ENCODE data around the gene KRTAP12-3. TPM values are rescaled to one million over a fixed set of nuclear protein-coding genes. Genes with fewer than 3 reads are reported as not detected.
"Not testable (repeated sequence)": the region's sequence is repeated elsewhere in the genome, so short reads cannot be mapped to it uniquely, and the experiment has no call there.

The KRTAP12-3 gene
- total and polyA plus RNA-seq, 2 donors (not counting 1 experiment from before 2014, with no cell fraction given), result not detected

DNA sequence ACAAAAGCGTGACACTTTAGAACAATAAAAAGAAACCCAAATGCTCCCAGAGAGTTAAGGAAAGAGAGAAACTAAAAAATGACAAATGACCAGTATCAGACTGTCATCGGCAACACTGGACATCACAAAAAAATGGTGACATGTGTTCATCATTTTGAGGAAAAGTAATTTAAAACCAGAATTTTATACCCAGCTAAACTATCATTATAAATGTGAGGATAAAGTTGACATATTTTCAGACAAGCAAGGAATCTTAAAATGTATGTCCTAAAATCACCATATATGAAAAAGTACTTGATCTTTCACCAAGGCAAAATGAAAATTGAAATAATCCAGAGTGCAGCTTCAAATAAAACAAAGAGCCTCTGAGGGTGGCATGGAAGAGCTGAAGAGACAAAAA is 12.9 kb upstream of the KRTAP12-3 start:
- Histone ChIP-seq H3K36me3 (ENCODE audit: control insufficient read depth, insufficient read depth, low read length) (no peaks in the 10 kb centered on the region), H3K9me3 (ENCODE audit: control insufficient read depth, insufficient read depth, low read depth, low read length) (no peaks in the 10 kb centered on the region), H2AFZ (ENCODE audit: low read length) (no peak overlapping the region), H3K4me1 (ENCODE audit: control insufficient read depth, extremely low read depth, insufficient read depth, low read length) (no peaks in the 10 kb centered on the region), H3K79me2 (ENCODE audit: control insufficient read depth, insufficient read depth, low read length) (no peaks in the 10 kb centered on the region), H3K27me3 (ENCODE audit: control insufficient read depth, insufficient read depth, low read length) (no peaks in the 10 kb centered on the region), H4K20me1 (ENCODE audit: control insufficient read depth, extremely low read depth, insufficient read depth, low read length) (no peaks in the 10 kb centered on the region), H3K27ac (ENCODE audit: insufficient read depth, low read length) (no peak overlapping the region), H3K4me3 (replicated peaks in 1 of 4; ENCODE audit: control extremely low read depth in 1 of 4, insufficient read depth in 1 of 4, low read depth in 3 of 4, low read length in 4 of 4) (no peak overlapping the region), H3K4me2 (ENCODE audit: extremely low read depth, insufficient read depth, low read length) (no peak overlapping the region), H3K9ac (ENCODE audit: insufficient read depth, low read length) (no peak overlapping the region)
- TF ChIP-seq, protein P1, sequence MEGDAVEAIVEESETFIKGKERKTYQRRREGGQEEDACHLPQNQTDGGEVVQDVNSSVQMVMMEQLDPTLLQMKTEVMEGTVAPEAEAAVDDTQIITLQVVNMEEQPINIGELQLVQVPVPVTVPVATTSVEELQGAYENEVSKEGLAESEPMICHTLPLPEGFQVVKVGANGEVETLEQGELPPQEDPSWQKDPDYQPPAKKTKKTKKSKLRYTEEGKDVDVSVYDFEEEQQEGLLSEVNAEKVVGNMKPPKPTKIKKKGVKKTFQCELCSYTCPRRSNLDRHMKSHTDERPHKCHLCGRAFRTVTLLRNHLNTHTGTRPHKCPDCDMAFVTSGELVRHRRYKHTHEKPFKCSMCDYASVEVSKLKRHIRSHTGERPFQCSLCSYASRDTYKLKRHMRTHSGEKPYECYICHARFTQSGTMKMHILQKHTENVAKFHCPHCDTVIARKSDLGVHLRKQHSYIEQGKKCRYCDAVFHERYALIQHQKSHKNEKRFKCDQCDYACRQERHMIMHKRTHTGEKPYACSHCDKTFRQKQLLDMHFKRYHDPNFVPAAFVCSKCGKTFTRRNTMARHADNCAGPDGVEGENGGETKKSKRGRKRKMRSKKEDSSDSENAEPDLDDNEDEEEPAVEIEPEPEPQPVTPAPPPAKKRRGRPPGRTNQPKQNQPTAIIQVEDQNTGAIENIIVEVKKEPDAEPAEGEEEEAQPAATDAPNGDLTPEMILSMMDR (conservative IDR thresholded peaks at IDR 0.05 in 1 of 2, IDR thresholded peaks at IDR 0.05 in 1 of 2; ENCODE audit: low read depth in 1 of 2, low read length in 2 of 2), result no peak
- no peak for TF ChIP-seq EZH2 (IDR thresholded peaks at IDR 0.05; ENCODE audit: low read length, missing control alignments)
- no peak for DNase-seq (ENCODE audit: low read depth in 2 of 2)

DNA sequence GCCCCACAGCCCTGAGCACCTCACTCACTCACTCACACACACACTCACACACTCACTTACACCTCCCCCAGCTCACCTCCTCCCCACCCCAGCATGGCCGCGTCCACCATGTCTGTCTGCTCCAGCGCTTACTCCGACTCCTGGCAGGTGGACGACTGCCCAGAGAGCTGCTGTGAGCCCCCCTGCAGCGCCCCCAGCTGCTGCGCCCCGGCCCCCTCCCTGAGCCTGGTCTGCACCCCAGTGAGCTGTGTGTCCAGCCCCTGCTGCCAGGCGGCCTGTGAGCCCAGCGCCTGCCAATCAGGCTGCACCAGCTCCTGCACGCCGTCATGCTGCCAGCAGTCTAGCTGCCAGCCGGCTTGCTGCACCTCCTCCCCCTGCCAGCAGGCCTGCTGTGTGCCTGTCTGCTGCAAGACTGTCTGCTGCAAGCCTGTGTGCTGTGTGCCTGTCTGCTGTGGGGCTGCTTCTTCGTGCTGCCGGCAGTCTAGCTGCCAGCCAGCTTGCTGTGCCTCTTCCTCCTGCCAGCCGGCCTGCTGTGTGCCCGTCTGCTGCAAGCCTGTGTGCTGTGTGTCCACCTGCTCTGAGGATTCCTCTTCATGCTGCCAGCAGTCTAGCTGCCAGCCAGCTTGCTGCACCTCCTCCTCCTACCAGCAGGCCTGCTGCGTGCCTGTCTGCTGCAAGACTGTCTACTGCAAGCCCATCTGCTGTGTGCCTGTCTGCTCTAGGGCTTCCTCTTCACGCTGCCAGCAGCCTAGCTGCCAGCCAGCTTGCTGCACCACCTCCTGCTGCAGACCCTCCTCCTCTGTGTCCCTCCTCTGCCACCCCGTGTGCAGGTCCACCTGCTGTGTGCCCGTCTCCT is 11.1 kb upstream of the KRTAP12-3 start, which contains the start of gene KRTAP10-11:
KRTAP10-11 (plus strand) TSS at position 49 of the 856 bp plus-strand sequence; CDS start at position 94, 45 bp downstream.
- H2AFZ ChIP-seq (ENCODE audit: low read length); H4K20me1 ChIP-seq (ENCODE audit: control insufficient read depth, extremely low read depth, insufficient read depth, low read length); DNase-seq (ENCODE audit: low read depth in 2 of 2); H3K27me3 ChIP-seq (ENCODE audit: control insufficient read depth, insufficient read depth, low read length); H3K9ac ChIP-seq (ENCODE audit: insufficient read depth, low read length); H3K27ac ChIP-seq (ENCODE audit: insufficient read depth, low read length); H3K4me3 ChIP-seq (replicated peaks in 1 of 4; ENCODE audit: control extremely low read depth in 1 of 4, insufficient read depth in 1 of 4, low read depth in 3 of 4, low read length in 4 of 4); H3K79me2 ChIP-seq (ENCODE audit: control insufficient read depth, insufficient read depth, low read length); H3K36me3 ChIP-seq (ENCODE audit: control insufficient read depth, insufficient read depth, low read length); H3K4me2 ChIP-seq (ENCODE audit: extremely low read depth, insufficient read depth, low read length); H3K4me1 ChIP-seq (ENCODE audit: control insufficient read depth, extremely low read depth, insufficient read depth, low read length); H3K9me3 ChIP-seq (ENCODE audit: control insufficient read depth, insufficient read depth, low read depth, low read length): not testable (repeated sequence)

DNA sequence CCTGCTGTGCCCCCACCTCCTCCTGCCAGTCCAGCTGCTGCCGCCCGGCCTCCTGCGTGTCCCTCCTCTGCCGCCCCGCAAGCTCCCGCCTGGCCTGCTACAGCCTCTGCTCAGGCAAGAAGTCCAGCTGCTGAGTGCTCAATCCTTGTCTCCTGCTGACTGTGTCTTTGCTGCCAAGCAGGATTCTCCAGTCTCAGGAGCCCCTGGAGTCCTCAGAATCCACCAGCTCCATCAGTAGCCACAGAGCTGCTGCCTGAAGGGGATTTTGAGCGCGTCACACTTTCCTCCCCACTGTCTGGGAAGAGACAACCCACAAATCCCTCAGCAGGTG is 10.5 kb upstream of the KRTAP12-3 start:
- no peaks in the 10 kb centered on the region for H3K9me3 ChIP-seq (ENCODE audit: control insufficient read depth, insufficient read depth, low read depth, low read length)
- H3K4me1 ChIP-seq (ENCODE audit: control insufficient read depth, extremely low read depth, insufficient read depth, low read length), result no peaks in the 10 kb centered on the region
- H4K20me1 ChIP-seq (ENCODE audit: control insufficient read depth, extremely low read depth, insufficient read depth, low read length), result no peaks in the 10 kb centered on the region
- no peak for TF ChIP-seq EZH2 (IDR thresholded peaks at IDR 0.05; ENCODE audit: low read length, missing control alignments)
- TF ChIP-seq, protein P1 (conservative IDR thresholded peaks at IDR 0.05 in 1 of 2, IDR thresholded peaks at IDR 0.05 in 1 of 2; ENCODE audit: low read depth in 1 of 2, low read length in 2 of 2), result no peak
- no peak overlapping the region for H2AFZ ChIP-seq (ENCODE audit: low read length)
- H3K27me3 ChIP-seq (ENCODE audit: control insufficient read depth, insufficient read depth, low read length), result no peaks in the 10 kb centered on the region
- no peak overlapping the region for H3K9ac ChIP-seq (ENCODE audit: insufficient read depth, low read length)
- H3K4me3 ChIP-seq (replicated peaks in 1 of 4; ENCODE audit: control extremely low read depth in 1 of 4, insufficient read depth in 1 of 4, low read depth in 3 of 4, low read length in 4 of 4), result no peak overlapping the region
- H3K36me3 ChIP-seq (ENCODE audit: control insufficient read depth, insufficient read depth, low read length), result no peaks in the 10 kb centered on the region
- no peak overlapping the region for H3K4me2 ChIP-seq (ENCODE audit: extremely low read depth, insufficient read depth, low read length)
- no peaks in the 10 kb centered on the region for H3K79me2 ChIP-seq (ENCODE audit: control insufficient read depth, insufficient read depth, low read length)
- no peak overlapping the region for H3K27ac ChIP-seq (ENCODE audit: insufficient read depth, low read length)
- DNase-seq (ENCODE audit: low read depth in 2 of 2), result no peak
